MM.1S (cell line): ENCODE measurements around the gene LAMC3.

ENCODE experiments used
- DNase-seq: peaks from one replicate; pipeline ENCODE4 v3.0.0-alpha.2; 2015
- H2AFZ ChIP-seq: fragments of 300-600 bp; sonication (generic); 2 replicates; pipeline ENCODE4 v1.6.0; 2016; ENCODE audit warnings: antibody characterized with exemption, low read length
- H3F3A ChIP-seq: fragments of 300-600 bp; sonication (generic); 2 replicates; pipeline ENCODE4 v1.6.1; 2016; ENCODE audit warnings: mild to moderate bottlenecking, antibody characterized with exemption, low read length, moderate library complexity, mixed read lengths; ENCODE audit not compliant: insufficient read depth
- H3K27ac ChIP-seq: fragments of 300-600 bp; sonication (generic); 2 replicates; pipeline ENCODE4 v1.5.1; 2016; ENCODE audit warnings: mild to moderate bottlenecking, low read length
- H3K27me3 ChIP-seq: fragments of 300-600 bp; sonication (generic); replicated peaks from 2 replicates; pipeline ENCODE4 v1.6.0; 2016; ENCODE audit warnings: low read length; ENCODE audit not compliant: insufficient read depth
- H3K36me3 ChIP-seq: fragments of 300-600 bp; sonication (generic); replicated peaks from 2 replicates; pipeline ENCODE4 v1.6.1; 2016; ENCODE audit warnings: mild to moderate bottlenecking, low read length, mixed read lengths; ENCODE audit not compliant: insufficient read depth
- H3K4me1 ChIP-seq: fragments of 300-600 bp; sonication (generic); 2 replicates; pipeline ENCODE4 v1.6.1; 2016; ENCODE audit warnings: low read length, mixed read lengths
- H3K4me2 ChIP-seq: fragments of 300-600 bp; sonication (generic); 2 replicates; pipeline ENCODE4 v1.6.0; 2016; ENCODE audit warnings: low read depth, low read length
- H3K4me3 ChIP-seq: fragments of 300-600 bp; sonication (generic); 2 replicates; pipeline ENCODE4 v1.5.1; 2016; ENCODE audit warnings: low read length, mixed read lengths
- H3K79me2 ChIP-seq: fragments of 300-600 bp; sonication (generic); 2 replicates; pipeline ENCODE4 v1.6.1; 2016; ENCODE audit warnings: mixed run types, low read length, mixed read lengths
- H3K9ac ChIP-seq: fragments of 300-600 bp; sonication (generic); 2 replicates; pipeline ENCODE4 v1.6.1; 2016; ENCODE audit warnings: low read length, mixed read lengths
- H3K9me2 ChIP-seq: fragments of 300-600 bp; sonication (generic); replicated peaks from 2 replicates; pipeline ENCODE4 v1.6.1; 2016; ENCODE audit warnings: mild to moderate bottlenecking, low read length, mixed read lengths; ENCODE audit not compliant: insufficient read depth
- H3K9me3 ChIP-seq: fragments of 300-600 bp; sonication (generic); replicated peaks from 2 replicates; pipeline ENCODE4 v1.6.1; 2016; ENCODE audit warnings: mild to moderate bottlenecking, low read length, mixed read lengths; ENCODE audit not compliant: insufficient read depth
- H4K20me1 ChIP-seq: fragments of 300-600 bp; sonication (generic); 2 replicates; pipeline ENCODE4 v1.6.1; 2016; ENCODE audit warnings: mild to moderate bottlenecking, low read length, moderate library complexity, mixed read lengths; ENCODE audit not compliant: insufficient read depth
- CTCF ChIP-seq: fragments of 300-600 bp; sonication (generic); IDR thresholded peaks from 2 replicates; pipeline ENCODE4 v1.5.1; 2016; ENCODE audit warnings: antibody characterized with exemption, low read length, mixed read lengths
- EZH2 ChIP-seq: fragments of 300-600 bp; sonication (generic); optimal IDR thresholded peaks from 2 replicates; pipeline ENCODE3; 2017; ENCODE audit warnings: low read depth, mild to moderate bottlenecking, antibody characterized with exemption, low read length, mixed read lengths
- EZH2phosphoT487 ChIP-seq: fragments of 300-600 bp; sonication (generic); IDR thresholded peaks from 2 replicates; pipeline ENCODE4 v1.6.1; 2018; ENCODE audit warnings: antibody characterized with exemption, low read length

Gene LAMC3

GRCh38 chr9:131024978-131025868 lies 16.2 kb downstream of the LAMC3 start:
- Histone ChIP-seq H3K4me3 (no peak overlapping the region), H3K36me3 (no peaks in the 10 kb centered on the region), H3K27me3 (peaks cover 90% of the 10 kb centered on the region), H2AFZ (no peak overlapping the region), H3K9ac (no peak overlapping the region), H4K20me1 (no peaks in the 10 kb centered on the region; the same call in 1 of the 2 replicates), H3K27ac (no peak overlapping the region), H3K4me2 (no peak overlapping the region), H3K9me3 (no peaks in the 10 kb centered on the region), H3K4me1 (no peaks in the 10 kb centered on the region), H3K79me2 (no peaks in the 10 kb centered on the region), H3F3A (no peaks in the 10 kb centered on the region), H3K9me2 (no peaks in the 10 kb centered on the region)
- no peak for DNase-seq
- TF ChIP-seq CTCF (no peak), EZH2phosphoT487 (no peak), EZH2 (no peak)

- Histone ChIP-seq H3K36me3 (no peaks in the 10 kb centered on the region), H3K4me3 (no peak overlapping the region), H3K79me2 (no peaks in the 10 kb centered on the region), H3K27me3 (peaks cover 90% of the 10 kb centered on the region), H3F3A (no peaks in the 10 kb centered on the region), H3K9me2 (no peaks in the 10 kb centered on the region), H3K4me1 (no peaks in the 10 kb centered on the region), H2AFZ (no peak overlapping the region), H3K27ac (no peak overlapping the region), H3K9me3 (no peaks in the 10 kb centered on the region), H4K20me1 (no peaks in the 10 kb centered on the region; the same call in 1 of the 2 replicates), H3K9ac (no peak overlapping the region), H3K4me2 (no peak overlapping the region)
- DNase-seq = no peak
- TF ChIP-seq EZH2phosphoT487 (no peak), EZH2 (no peak), CTCF (no peak)
These were observed 17.2 kb downstream of the LAMC3 start for GRCh38 chr9:131025953-131026858.

GRCh38 chr9:131027048-131027871 lies 18.3 kb downstream of the LAMC3 start:
- H3K79me2 ChIP-seq = no peaks in the 10 kb centered on the region
- no peak for DNase-seq
- H3K9ac ChIP-seq = no peak overlapping the region
- no peaks in the 10 kb centered on the region; the same call in 1 of the 2 replicates for H4K20me1 ChIP-seq
- H3F3A ChIP-seq = no peaks in the 10 kb centered on the region
- TF ChIP-seq CTCF (no peak), EZH2phosphoT487 (no peak), EZH2 (no peak)
- H3K9me2 ChIP-seq = no peaks in the 10 kb centered on the region
- H3K36me3 ChIP-seq = no peaks in the 10 kb centered on the region
- no peak overlapping the region for H3K4me3 ChIP-seq
- no peaks in the 10 kb centered on the region for H3K4me1 ChIP-seq
- H3K27me3 ChIP-seq = peaks cover 92% of the 10 kb centered on the region
- no peak overlapping the region for H3K27ac ChIP-seq
- no peak overlapping the region for H3K4me2 ChIP-seq
- H3K9me3 ChIP-seq = no peaks in the 10 kb centered on the region
- H2AFZ ChIP-seq = no peak overlapping the region
